ENCODE data around the gene NHERF2. TPM values are rescaled to one million over a fixed set of nuclear protein-coding genes. Genes with fewer than 3 reads are reported as not detected.
"Not testable (repeated sequence)": the region's sequence is repeated elsewhere in the genome, so short reads cannot be mapped to it uniquely, and the experiment has no call there.

NHERF2 gene
- total RNA-seq, 1 experiment from 2014 or later = 174 TPM

- Histone ChIP-seq H3K27me3 (ENCODE audit: control insufficient read depth, insufficient read depth, low read length) (no peaks in the 10 kb centered on the region), H3K4me3 (ENCODE audit: low read depth in 2 of 2, low read length in 2 of 2) (peak overlapping the region; percentile 85 to 94), H3K36me3 (ENCODE audit: control insufficient read depth, insufficient read depth, low read length) (no peaks in the 10 kb centered on the region; the same call in 1 of the 2 replicates), H3K4me1 (ENCODE audit: control insufficient read depth, insufficient read depth, low read length) (peaks cover 43% of the 10 kb centered on the region), H3K27ac (ENCODE audit: low read length) (peak overlapping the region; percentile 91), H3K9me3 (ENCODE audit: control insufficient read depth, insufficient read depth, low read depth, low read length) (no peaks in the 10 kb centered on the region)
- POLR2A ChIA-PET = no interaction called here
- no TSS peak for BruUV-seq (replicated peaks)
- ATAC-seq (peak; percentile 39), DNase-seq (ENCODE audit: low read depth, low spot score) (no peak)
- in situ Hi-C loops (cut with HindIII; ENCODE audit: low pct_unique_long_range_greater_than_20kb, low sequenced_read_pairs) (no loop called here), intact Hi-C loops (cut with micrococcal nuclease; ENCODE audit: unreplicated experiment) (no loop called here)
- no peak for TF ChIP-seq TCF7L2 (IDR thresholded peaks at IDR 0.05; ENCODE audit: low read depth, low read length)
- TF ChIP-seq, protein P1, sequence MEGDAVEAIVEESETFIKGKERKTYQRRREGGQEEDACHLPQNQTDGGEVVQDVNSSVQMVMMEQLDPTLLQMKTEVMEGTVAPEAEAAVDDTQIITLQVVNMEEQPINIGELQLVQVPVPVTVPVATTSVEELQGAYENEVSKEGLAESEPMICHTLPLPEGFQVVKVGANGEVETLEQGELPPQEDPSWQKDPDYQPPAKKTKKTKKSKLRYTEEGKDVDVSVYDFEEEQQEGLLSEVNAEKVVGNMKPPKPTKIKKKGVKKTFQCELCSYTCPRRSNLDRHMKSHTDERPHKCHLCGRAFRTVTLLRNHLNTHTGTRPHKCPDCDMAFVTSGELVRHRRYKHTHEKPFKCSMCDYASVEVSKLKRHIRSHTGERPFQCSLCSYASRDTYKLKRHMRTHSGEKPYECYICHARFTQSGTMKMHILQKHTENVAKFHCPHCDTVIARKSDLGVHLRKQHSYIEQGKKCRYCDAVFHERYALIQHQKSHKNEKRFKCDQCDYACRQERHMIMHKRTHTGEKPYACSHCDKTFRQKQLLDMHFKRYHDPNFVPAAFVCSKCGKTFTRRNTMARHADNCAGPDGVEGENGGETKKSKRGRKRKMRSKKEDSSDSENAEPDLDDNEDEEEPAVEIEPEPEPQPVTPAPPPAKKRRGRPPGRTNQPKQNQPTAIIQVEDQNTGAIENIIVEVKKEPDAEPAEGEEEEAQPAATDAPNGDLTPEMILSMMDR (IDR thresholded peaks at IDR 0.05) = no peak
- no peak for TF ChIP-seq POLR2AphosphoS5 (IDR thresholded peaks at IDR 0.05; ENCODE audit: low read depth, low read length)
- no peak for TF ChIP-seq REST (IDR thresholded peaks at IDR 0.05; ENCODE audit: insufficient read depth in 1 of 2, low read depth in 2 of 2, low read length in 1 of 2)
- 0 out of 2 replicates have a peak, but pooled peaks have one; percentile 47 for TF ChIP-seq SIN3A (IDR thresholded peaks at IDR 0.05; ENCODE audit: borderline replicate concordance, insufficient read depth, low read depth, low read length)
- CTCF ChIA-PET = no interaction called here
These were observed 17.5 kb upstream of the NHERF2 start for GRCh38 chr16:2009164-2009711.

- ChIA-PET CTCF (no interaction called here), POLR2A (no interaction called here)
- DNase-seq (ENCODE audit: low read depth, low spot score) = no peak
- intact Hi-C loops (cut with micrococcal nuclease; ENCODE audit: unreplicated experiment) = no loop called here
- Histone ChIP-seq H3K9me3 (ENCODE audit: control insufficient read depth, insufficient read depth, low read depth, low read length) (no peaks in the 10 kb centered on the region), H3K4me1 (ENCODE audit: control insufficient read depth, insufficient read depth, low read length) (peaks cover 36% of the 10 kb centered on the region), H3K36me3 (ENCODE audit: control insufficient read depth, insufficient read depth, low read length) (no peaks in the 10 kb centered on the region; the same call in 1 of the 2 replicates), H3K27me3 (ENCODE audit: control insufficient read depth, insufficient read depth, low read length) (no peaks in the 10 kb centered on the region), H3K4me3 (ENCODE audit: low read depth in 2 of 2, low read length in 2 of 2) (peak within 1 kb of the TSS; percentile 85 to 94), H3K27ac (ENCODE audit: low read length) (peak within 1 kb of the TSS; percentile 100)
- ATAC-seq = peak; percentile 94
- BruUV-seq (replicated peaks) = TSS peak; percentile 99
- peak; percentile 93 for TF ChIP-seq POLR2AphosphoS5 (IDR thresholded peaks at IDR 0.05; ENCODE audit: low read depth, low read length)
- TF ChIP-seq TCF7L2 (IDR thresholded peaks at IDR 0.05; ENCODE audit: low read depth, low read length) = peak; percentile 37; the same call in 1 of the 2 replicates
- TF ChIP-seq, protein P1 (IDR thresholded peaks at IDR 0.05) = no peak
- peak in 1 of 2 experiments; percentile 41; a peak in 1 of 4 replicates for TF ChIP-seq REST (IDR thresholded peaks at IDR 0.05; ENCODE audit: insufficient read depth in 1 of 2, low read depth in 2 of 2, low read length in 1 of 2)
- peak; percentile 52; the same call in 1 of the 2 replicates for TF ChIP-seq SIN3A (IDR thresholded peaks at IDR 0.05; ENCODE audit: borderline replicate concordance, insufficient read depth, low read depth, low read length)
- in situ Hi-C loops (cut with HindIII; ENCODE audit: low pct_unique_long_range_greater_than_20kb, low sequenced_read_pairs) = no loop called here
These were observed 16.8 kb upstream of the NHERF2 start, which contains the start of gene ZNF598 for GRCh38 chr16:2009791-2010510. Gene ZNF598 (minus strand): TSS chr16:2009821.

GRCh38 chr16:2011726-2012125, 15.0 kb upstream of the NHERF2 start:
- intact Hi-C loops (cut with micrococcal nuclease; ENCODE audit: unreplicated experiment); H3K36me3 ChIP-seq (ENCODE audit: control insufficient read depth, insufficient read depth, low read length): not testable (repeated sequence)

More at GRCh38 chr16:2011726-2012125, 15.0 kb upstream of the NHERF2 start:
- H3K27me3 ChIP-seq (ENCODE audit: control insufficient read depth, insufficient read depth, low read length); BruUV-seq (replicated peaks); in situ Hi-C loops (cut with HindIII; ENCODE audit: low pct_unique_long_range_greater_than_20kb, low sequenced_read_pairs); H3K9me3 ChIP-seq (ENCODE audit: control insufficient read depth, insufficient read depth, low read depth, low read length); H3K27ac ChIP-seq (ENCODE audit: low read length); H3K4me3 ChIP-seq (ENCODE audit: low read depth in 2 of 2, low read length in 2 of 2); DNase-seq (ENCODE audit: low read depth, low spot score); ATAC-seq: not testable (repeated sequence)
- H3K4me1 ChIP-seq (ENCODE audit: control insufficient read depth, insufficient read depth, low read length) = peaks cover 21% of the 10 kb centered on the region
- CTCF ChIA-PET = interaction anchor here (0.6 to 0.7 kb wide), 2 partner anchors 9 to 11 kb away, joined by 5 to 11 read pairs; no protein-coding TSS in a partner anchor
- POLR2A ChIA-PET = interaction anchor here (0.5 to 0.6 kb wide), 2 partner anchors 33 to 77 kb away, joined by 3 to 4 read pairs; no protein-coding TSS in a partner anchor

Data from Panc1 (cell line).